ENCODE data around the gene GCAT.

Gene GCAT

GRCh38 chr22:37771081-37771480, 36.7 kb upstream of the GCAT start:
- H3K27ac ChIP-seq, result peak overlapping the region; percentile 93
- TF ChIP-seq CTCF (conservative IDR thresholded peaks at IDR 0.05; ENCODE audit: low read depth), result no peak
- POLR2A ChIA-PET (ENCODE audit: low non-redundant PET), result no interaction called here
- no peak for DNase-seq (ENCODE audit: low spot score)
- CTCF ChIA-PET, result no interaction called here

GRCh38 chr22:37771702-37772427, 35.9 kb upstream of the GCAT start:
- DNase-seq (ENCODE audit: low spot score), result no peak
- ChIA-PET CTCF (no interaction called here), POLR2A (ENCODE audit: low non-redundant PET) (no interaction called here)
- peak overlapping the region; percentile 93 for H3K27ac ChIP-seq
- TF ChIP-seq CTCF (conservative IDR thresholded peaks at IDR 0.05; ENCODE audit: low read depth), result no peak

GRCh38 chr22:37774728-37775127, 33.0 kb upstream of the GCAT start:
- no peak for TF ChIP-seq CTCF (conservative IDR thresholded peaks at IDR 0.05; ENCODE audit: low read depth)
- no peak for DNase-seq (ENCODE audit: low spot score)
- H3K27ac ChIP-seq, result peak overlapping the region; percentile 93
- ChIA-PET POLR2A (ENCODE audit: low non-redundant PET) (no interaction called here), CTCF (no interaction called here)

- CTCF ChIA-PET, result interaction anchor here (0.5 kb wide), 1 partner anchor 17 kb away, joined by 4 read pairs; no protein-coding TSS in a partner anchor
- peak; percentile 60 for DNase-seq (ENCODE audit: low spot score)
- TF ChIP-seq CTCF (conservative IDR thresholded peaks at IDR 0.05; ENCODE audit: low read depth), result no peak
- H3K27ac ChIP-seq, result peak overlapping the region; percentile 93
- POLR2A ChIA-PET (ENCODE audit: low non-redundant PET), result interaction anchor here (0.7 kb wide), 1 partner anchor 61 kb away, joined by 3 read pairs; no protein-coding TSS in a partner anchor
Measured at GRCh38 chr22:37775785-37776638, 31.7 kb upstream of the GCAT start.

GRCh38 chr22:37776639-37777005, 31.1 kb upstream of the GCAT start:
- H3K27ac ChIP-seq, result peak overlapping the region; percentile 93
- POLR2A ChIA-PET (ENCODE audit: low non-redundant PET), result interaction anchor here (0.7 kb wide), 1 partner anchor 61 kb away, joined by 3 read pairs; no protein-coding TSS in a partner anchor

More at GRCh38 chr22:37776639-37777005, 31.1 kb upstream of the GCAT start:
- DNase-seq (ENCODE audit: low spot score), result no peak
- TF ChIP-seq CTCF (conservative IDR thresholded peaks at IDR 0.05; ENCODE audit: low read depth), result no peak
- CTCF ChIA-PET, result no interaction called here
